Coronary artery (tissue), 2 donors: ENCODE measurements around the gene C1orf198.

Experiments
- DNase-seq: peaks from one replicate; pipeline ENCODE4 v3.0.0-alpha.2; 2017; ENCODE audit warnings: low spot score
- H3K27ac ChIP-seq, 2 donors: fragments of 200-600 bp; sonication (generic); one replicate each; pipeline ENCODE4 v1.5.1; 2016 to 2019
- H3K4me3 ChIP-seq: fragments of 200-600 bp; sonication (generic); 2 replicates; pipeline ENCODE4 v1.5.1; 2016; ENCODE audit warnings: mild to moderate bottlenecking, moderate library complexity
- CTCF ChIP-seq: fragments of 200-600 bp; sonication (generic); IDR thresholded peaks from one replicate; pipeline ENCODE4 v1.5.1; 2019; ENCODE audit warnings: antibody characterized with exemption

The C1orf198 gene

GRCh38 chr1:230877924-230878590 is 9.7 kb upstream of the C1orf198 start:
- no peak for DNase-seq
- no peak for TF ChIP-seq CTCF
- Histone ChIP-seq H3K27ac (peak overlapping the region in 1 of 2 donors; percentile 37), H3K4me3 (no peak overlapping the region)

- no peak for DNase-seq
- TF ChIP-seq CTCF: no peak
- Histone ChIP-seq H3K4me3 (no peak overlapping the region), H3K27ac (no peak overlapping the region)
These were observed 9.0 kb upstream of the C1orf198 start for GRCh38 chr1:230877146-230877923.

- no peak for TF ChIP-seq CTCF
- DNase-seq: no peak
- Histone ChIP-seq H3K4me3 (no peak overlapping the region), H3K27ac (no peak overlapping the region)
These were observed 8.3 kb upstream of the C1orf198 start for GRCh38 chr1:230876660-230877059.

- DNase-seq: no peak
- no peak overlapping the region for H3K27ac ChIP-seq
- no peak overlapping the region for H3K4me3 ChIP-seq
- TF ChIP-seq CTCF: no peak
These were observed 7.0 kb upstream of the C1orf198 start for GRCh38 chr1:230875370-230875769.

GRCh38 chr1:230870916-230871315 is 2.6 kb upstream of the C1orf198 start:
- no peak for DNase-seq
- H3K27ac ChIP-seq: peak overlapping the region; percentile 83 to 92
- no peak for TF ChIP-seq CTCF

GRCh38 chr1:230869500-230869899 is 1.2 kb upstream of the C1orf198 start:
- Histone ChIP-seq H3K27ac (peak overlapping the region; percentile 92 to 96), H3K4me3 (peak overlapping the region; percentile 92)
- TF ChIP-seq CTCF: no peak
- no peak for DNase-seq

More at GRCh38 chr1:230870916-230871315, 2.6 kb upstream of the C1orf198 start:
- no peak overlapping the region for H3K4me3 ChIP-seq
